Prostate gland (tissue), 2 donors: Measurements from ENCODE around the gene CCDC183. TPM values are rescaled to one million over a fixed set of nuclear protein-coding genes. Genes with fewer than 3 reads are reported as not detected.

Experiments used
- DNase-seq: peaks from one replicate; pipeline ENCODE4 v3.0.0-alpha.2; 2019; ENCODE audit warnings: low spot score
- H3K27ac ChIP-seq, 2 donors: fragments of 200-600 bp; sonication (generic); 2 replicates each; pipeline ENCODE4 v1.5.1; 2017 to 2019
- H3K27me3 ChIP-seq: fragments of 200-600 bp; sonication (generic); replicated peaks from 2 replicates; pipeline ENCODE4 v1.5.1; 2019; ENCODE audit not compliant: insufficient read depth
- H3K36me3 ChIP-seq, 2 donors: fragments of 200-600 bp; sonication (generic); 1 replicate in 1 of 2; 2 replicates in 1 of 2; pipeline versions ENCODE4 v1.5.1 to v1.8.1; 2017 to 2019
- H3K4me1 ChIP-seq: fragments of 200-600 bp; sonication (generic); replicated peaks from 2 replicates; pipeline ENCODE4 v1.5.1; 2019
- H3K4me3 ChIP-seq, 2 donors: fragments of 200-600 bp; sonication (generic); 2 replicates each; pipeline ENCODE4 v1.5.1; 2017 to 2019
- H3K9me3 ChIP-seq: fragments of 200-600 bp; sonication (generic); 2 replicates; pipeline ENCODE4 v1.5.1; 2017
- CTCF ChIP-seq, 4 experiments: fragments of 200-600 bp in 2 of 4; fragments of 450-650 bp in 2 of 4; sonication (generic) in 2 of 4; IDR thresholded peaks; 1 replicate in 3 of 4; 2 replicates in 1 of 4; pipeline ENCODE4 v1.5.1; 2016 to 2019; ENCODE audit warnings: antibody characterized with exemption in 4 of 4, mild to moderate bottlenecking in 2 of 4, moderate library complexity in 2 of 4
- POLR2A ChIP-seq: fragments of 450-650 bp; IDR thresholded peaks from one replicate; pipeline ENCODE4 v1.6.1; 2016; ENCODE audit warnings: antibody characterized with exemption, mild to moderate bottlenecking
- POLR2AphosphoS5 ChIP-seq: sonication (generic); formaldehyde crosslinking; IDR thresholded peaks from one replicate; pipeline ENCODE4 v1.6.1; 2017; ENCODE audit warnings: antibody characterized with exemption
- WGBS: methylation state at CpG from one replicate; pipeline ENCODE4 v1.1.5; 2018; 5-methylcytosine and 5-hydroxymethylcytosine counted together
- intact Hi-C: fragments of 100-400 bp; cut with DNase I; formaldehyde crosslinking; loops from one replicate; pipeline ENCODE4 v1.14.2; 2022
- microRNA-seq: library from miRNA; unstranded; fragments of <30 nt; microRNA quantifications from one replicate; pipeline ENCODE4, GENCODE V29; 2016
- small RNA-seq, 2 donors: library from RNA; depleted of rRNA; stranded (forward); fragments of <200 nt; gene quantifications; one replicate each; pipeline ENCODE3, GENCODE V24; 2016
- total RNA-seq, 2 donors: library from RNA; depleted of rRNA; stranded (reverse); fragments of >200 nt; gene quantifications; one replicate each; pipeline ENCODE4 v1.1.0, GENCODE V29; 2016

Gene CCDC183
- total RNA-seq, 2 donors from 2014 or later: 9.5 to 45.0 TPM

- Histone ChIP-seq H3K9me3 (no peaks in the 10 kb centered on the region), H3K27ac (no peak overlapping the region), H3K36me3 (no peaks in the 10 kb centered on the region), H3K4me1 (peaks cover 16% of the 10 kb centered on the region), H3K4me3 (no peak overlapping the region), H3K27me3 (no peaks in the 10 kb centered on the region)
- WGBS: 83% methylated on average over 22 of the region's 23 CpGs
- no peak for DNase-seq
- intact Hi-C loops: no loop called here
- TF ChIP-seq POLR2AphosphoS5 (no peak), POLR2A (no peak), CTCF (IDR thresholded peaks at IDR 0.05) (no peak)
These were observed 58.8 kb downstream of the CCDC183 start for GRCh38 chr9:136854842-136855460.

- intact Hi-C loops: no loop called here
- no peak for TF ChIP-seq POLR2A
- Histone ChIP-seq H3K4me3 (no peak overlapping the region), H3K27ac (no peak overlapping the region), H3K27me3 (no peaks in the 10 kb centered on the region), H3K36me3 (no peaks in the 10 kb centered on the region), H3K9me3 (no peaks in the 10 kb centered on the region), H3K4me1 (peaks cover 16% of the 10 kb centered on the region)
- 75% methylated on average over 13 of the region's 26 CpGs for WGBS
- DNase-seq: no peak
These were observed 59.4 kb downstream of the CCDC183 start for GRCh38 chr9:136855461-136856078.

GRCh38 chr9:136856079-136856476 is 59.9 kb downstream of the CCDC183 start:
- intact Hi-C loops: no loop called here
- Histone ChIP-seq H3K27me3 (no peaks in the 10 kb centered on the region), H3K4me1 (peaks cover 16% of the 10 kb centered on the region), H3K36me3 (no peaks in the 10 kb centered on the region), H3K27ac (no peak overlapping the region), H3K9me3 (no peaks in the 10 kb centered on the region), H3K4me3 (no peak overlapping the region)
- no peak for DNase-seq
- no peak for TF ChIP-seq POLR2AphosphoS5
- no peak for TF ChIP-seq POLR2A
- no peak for TF ChIP-seq CTCF (IDR thresholded peaks at IDR 0.05)
- 59% methylated on average over 14 of the region's 15 CpGs for WGBS

- Histone ChIP-seq H3K36me3 (no peaks in the 10 kb centered on the region), H3K4me3 (no peak overlapping the region), H3K27ac (no peak overlapping the region), H3K4me1 (peaks cover 16% of the 10 kb centered on the region), H3K9me3 (no peaks in the 10 kb centered on the region), H3K27me3 (no peaks in the 10 kb centered on the region)
- 72% methylated on average over 13 of the region's 14 CpGs for WGBS
- intact Hi-C loops: no loop called here
- DNase-seq: no peak
- no peak for TF ChIP-seq POLR2A
- TF ChIP-seq POLR2AphosphoS5: no peak
- no peak for TF ChIP-seq CTCF (IDR thresholded peaks at IDR 0.05)
These were observed 60.5 kb downstream of the CCDC183 start for GRCh38 chr9:136856541-136857141.

- H3K27ac ChIP-seq: no peak overlapping the region
- H3K27me3 ChIP-seq: no peaks in the 10 kb centered on the region
- WGBS: 79% methylated on average over 7 of the region's 19 CpGs
- peaks cover 16% of the 10 kb centered on the region for H3K4me1 ChIP-seq
- DNase-seq: no peak
- no peaks in the 10 kb centered on the region for H3K36me3 ChIP-seq
- H3K4me3 ChIP-seq: no peak overlapping the region
- intact Hi-C loops: no loop called here
- H3K9me3 ChIP-seq: no peaks in the 10 kb centered on the region
- TF ChIP-seq CTCF (IDR thresholded peaks at IDR 0.05) (no peak), POLR2A (no peak), POLR2AphosphoS5 (no peak)
These were observed 61.0 kb downstream of the CCDC183 start for GRCh38 chr9:136857166-136857565.

Small RNAs within 50 kb of the gene (microRNA-seq; reads per million reads assigned to microRNA genes)
- gene MIR4292: not detected
- not detected for gene MIR6722

Small RNAs within 50 kb of the gene (small RNA-seq; reads per million reads assigned to genes)
- gene AL355987.2 (0 reads per million in 2 donors), gene ATP6V1G1P3 (0 reads per million in 2 donors), gene MIR4292 (0 reads per million in 2 donors), gene MIR6722 (0 reads per million in 2 donors)

Other genes starting within 250 kb of the CCDC183 start
- 100 to 1,000 TPM in 1 of 2 donors, 10 to 100 TPM in 1; 49.3 to 118 TPM for gene EGFL7, start 133.4 kb upstream of the CCDC183 start, total RNA-seq
- gene AGPAT2, start 108.9 kb upstream of the CCDC183 start, total RNA-seq: 10 to 100 TPM; 44.9 to 50.0 TPM
- gene DIPK1B, start 83.8 kb upstream of the CCDC183 start, total RNA-seq: 10 to 100 TPM; 18.9 to 27.8 TPM
- gene LCN10, start 53.4 kb upstream of the CCDC183 start, total RNA-seq: 10 to 100 TPM in 1 of 2 donors, 1 to 10 TPM in 1; 3.9 to 14.8 TPM
- 10 to 100 TPM in 1 of 2 donors, 1 to 10 TPM in 1; 7.8 to 16.2 TPM for gene LCN6, start 47.8 kb upstream of the CCDC183 start, total RNA-seq
- gene LCN8, start 38.1 kb upstream of the CCDC183 start, total RNA-seq: not detected
- gene LCN15, start 31.8 kb upstream of the CCDC183 start, total RNA-seq: under 1 TPM in 1 of 2 donors, not detected in 1; 0.40 TPM
- gene TMEM141, start 5.0 kb upstream of the CCDC183 start, total RNA-seq: 100 to 1,000 TPM; 181 to 335 TPM
- gene RABL6, start 11.6 kb downstream of the CCDC183 start, total RNA-seq: 100 to 1,000 TPM in 1 of 2 donors, 10 to 100 TPM in 1; 76.6 to 124 TPM
- gene AJM1, start 46.1 kb downstream of the CCDC183 start, total RNA-seq: 10 to 100 TPM in 1 of 2 donors, 1 to 10 TPM in 1; 3.6 to 10.1 TPM
- 100 to 1,000 TPM; 139 to 212 TPM for gene PHPT1, start 53.1 kb downstream of the CCDC183 start, total RNA-seq
- gene MAMDC4, start 56.0 kb downstream of the CCDC183 start, total RNA-seq: 10 to 100 TPM in 1 of 2 donors, 1 to 10 TPM in 1; 5.2 to 17.7 TPM
- 100 to 1,000 TPM; 399 to 528 TPM for gene EDF1, start 70.0 kb downstream of the CCDC183 start, total RNA-seq
- gene TRAF2, start 90.2 kb downstream of the CCDC183 start, total RNA-seq: 10 to 100 TPM; 23.6 to 24.2 TPM
- gene FBXW5, start 148.4 kb downstream of the CCDC183 start, total RNA-seq: 100 to 1,000 TPM; 199 to 304 TPM
- not detected for gene C8G, start 148.9 kb downstream of the CCDC183 start, total RNA-seq
- 10 to 100 TPM in 1 of 2 donors, 1 to 10 TPM in 1; 4.1 to 13.7 TPM for gene LCN12, start 155.9 kb downstream of the CCDC183 start, total RNA-seq
- gene PTGDS, start 181.2 kb downstream of the CCDC183 start, total RNA-seq: 1,000 to 10,000 TPM in 1 of 2 donors, 10 to 100 TPM in 1; 59.4 to 5,242 TPM
- 10 to 100 TPM in 1 of 2 donors, under 1 TPM in 1; 0.41 to 22.5 TPM for gene LCNL1, start 186.7 kb downstream of the CCDC183 start, total RNA-seq
- 10 to 100 TPM; 61.6 to 71.8 TPM for gene PAXX, start 196.1 kb downstream of the CCDC183 start, total RNA-seq
- gene CLIC3, start 200.2 kb downstream of the CCDC183 start, total RNA-seq: 1 to 10 TPM; 4.2 to 6.7 TPM
- gene ABCA2, start 231.9 kb downstream of the CCDC183 start, total RNA-seq: 10 to 100 TPM; 27.4 to 79.1 TPM
- under 1 TPM in 1 of 2 donors, not detected in 1; 0.57 TPM for gene FUT7, start 235.8 kb downstream of the CCDC183 start, total RNA-seq
- 100 to 1,000 TPM; 384 to 427 TPM for gene NPDC1, start 249.8 kb downstream of the CCDC183 start, total RNA-seq